Activated CD8-positive, alpha-beta T cell treated with anti-CD3 and anti-CD28 coated beads for 36 hours (primary cell): ENCODE data around the gene LRRC47. TPM values are rescaled to one million over a fixed set of nuclear protein-coding genes. Genes with fewer than 3 reads are reported as not detected.
A peak's percentile ranks its signal among the peaks of the same experiment; 100 is the strongest.

ENCODE experiments used
- ATAC-seq: fragments of 200-7000 bp; cut with Tn5 transposase; one replicate; pipeline ENCODE4 v1.10.0; 2021; ENCODE audit warnings: mild to moderate bottlenecking, moderate library complexity
- CTCF ChIA-PET: fragments of 350-600 bp; sonication (Branson Sonifier 250); formaldehyde crosslinking; loops from one replicate; lab custom pipeline; 2021; ENCODE audit warnings: antibody characterized with exemption; lab: Charles Lee
- POLR2A ChIA-PET: fragments of 350-600 bp; sonication (Branson Sonifier 250); formaldehyde crosslinking; loops from one replicate; lab custom pipeline; 2021; ENCODE audit warnings: antibody characterized with exemption; lab: Charles Lee
- DNase-seq: peaks from one replicate; pipeline ENCODE4 v3.0.0-alpha.2; 2020
- H3K27ac Mint-ChIP-seq: one replicate; pipeline ENCODE4 v1.8.0; 2021; ENCODE audit warnings: mild to moderate bottlenecking, mixed read lengths
- H3K27me3 Mint-ChIP-seq: one replicate; pipeline ENCODE4 v1.8.0; 2021; ENCODE audit warnings: mixed read lengths
- H3K36me3 Mint-ChIP-seq: one replicate; pipeline ENCODE4 v1.8.0; 2021; ENCODE audit warnings: low read depth, mixed read lengths
- H3K4me1 Mint-ChIP-seq: one replicate; pipeline ENCODE4 v1.8.0; 2021; ENCODE audit warnings: low read depth, mixed read lengths
- H3K4me3 Mint-ChIP-seq: one replicate; pipeline ENCODE4 v1.8.0; 2021; ENCODE audit warnings: mild to moderate bottlenecking, moderate library complexity, mixed read lengths
- H3K9me3 Mint-ChIP-seq: one replicate; pipeline ENCODE4 v1.8.0; 2021; ENCODE audit warnings: mixed read lengths
- CTCF ChIP-seq: fragments of 200-600 bp; IDR thresholded peaks from one replicate; pipeline ENCODE4 v1.8.0; 2022; ENCODE audit warnings: antibody characterized with exemption, mild to moderate bottlenecking
- intact Hi-C: fragments of 100-400 bp; cut with micrococcal nuclease; formaldehyde crosslinking; loops from one replicate; pipeline ENCODE4 v1.10.0; 2022
- total RNA-seq, 2 experiments: library from RNA; stranded (reverse); gene quantifications; one replicate each; pipeline ENCODE4 v1.2.3, GENCODE V29; 2021

LRRC47 gene
- total RNA-seq, 2 experiments from 2014 or later, result 32.6 to 33.1 TPM

GRCh38 chr1:3774946-3775489 lies 21.3 kb downstream of the LRRC47 start:
- ChIA-PET CTCF (interaction anchor here (1.5 to 2.4 kb wide), 4 partner anchors 19 to 27 kb away, joined by 5 to 12 read pairs (median 10); partner anchors contain the start of gene LRRC47), POLR2A (no interaction called here)
- no peak for DNase-seq
- peaks cover 11% of the 10 kb centered on the region for H3K4me1 Mint-ChIP-seq
- peaks cover 4% of the 10 kb centered on the region for H3K36me3 Mint-ChIP-seq
- no peak for ATAC-seq
- no peak overlapping the region for H3K27ac Mint-ChIP-seq
- H3K9me3 Mint-ChIP-seq, result no peaks in the 10 kb centered on the region
- intact Hi-C loops, result no loop called here
- H3K27me3 Mint-ChIP-seq, result no peaks in the 10 kb centered on the region
- TF ChIP-seq CTCF, result no peak
- no peak overlapping the region for H3K4me3 Mint-ChIP-seq

GRCh38 chr1:3774276-3774945 lies 21.9 kb downstream of the LRRC47 start:
- DNase-seq (no peak), ATAC-seq (no peak)
- CTCF ChIA-PET, result interaction anchor here (1.1 to 2.4 kb wide), 3 partner anchors 20 to 83 kb away, joined by 3 to 7 read pairs (median 5); partner anchors contain the start of genes CEP104 and DFFB
- Mint-ChIP-seq H3K4me1 (peaks cover 11% of the 10 kb centered on the region), H3K36me3 (no peaks in the 10 kb centered on the region), H3K27me3 (no peaks in the 10 kb centered on the region), H3K27ac (no peak overlapping the region), H3K4me3 (no peak overlapping the region), H3K9me3 (no peaks in the 10 kb centered on the region)
- POLR2A ChIA-PET, result interaction anchor here (1.0 to 1.2 kb wide), 2 partner anchors 10 to 20 kb away, joined by 3 read pairs; no protein-coding TSS in a partner anchor
- intact Hi-C loops, result no loop called here
- no peak for TF ChIP-seq CTCF

- H3K27ac Mint-ChIP-seq, result no peak overlapping the region
- no peak for TF ChIP-seq CTCF
Observed at GRCh38 chr1:3773572-3774275, 22.6 kb downstream of the LRRC47 start.

GRCh38 chr1:3772715-3773571 lies 23.4 kb downstream of the LRRC47 start, which contains the start of gene SMIM1:
SMIM1 (plus strand) TSS chr1:3772749; CDS start chr1:3775374, 2,625 bp downstream.
- intact Hi-C loops, result no loop called here
- no peak for ATAC-seq
- no peaks in the 10 kb centered on the region for H3K27me3 Mint-ChIP-seq

More at GRCh38 chr1:3773572-3774275, 22.6 kb downstream of the LRRC47 start:
- H3K9me3 Mint-ChIP-seq, result no peaks in the 10 kb centered on the region
- ATAC-seq, result no peak
- DNase-seq, result no peak
- ChIA-PET POLR2A (interaction anchor here (1.0 to 1.2 kb wide), 2 partner anchors 10 to 21 kb away, joined by 3 read pairs; no protein-coding TSS in a partner anchor), CTCF (interaction anchor here (0.8 to 2.4 kb wide), 4 partner anchors 20 to 84 kb away, joined by 3 to 7 read pairs (median 4); partner anchors contain the start of genes CEP104, DFFB and LRRC47)
- H3K4me3 Mint-ChIP-seq, result no peak overlapping the region
- peaks cover 11% of the 10 kb centered on the region for H3K4me1 Mint-ChIP-seq
- H3K27me3 Mint-ChIP-seq, result no peaks in the 10 kb centered on the region
- intact Hi-C loops, result no loop called here
- no peaks in the 10 kb centered on the region for H3K36me3 Mint-ChIP-seq

More at GRCh38 chr1:3772715-3773571, 23.4 kb downstream of the LRRC47 start, which contains the start of gene SMIM1:
- Mint-ChIP-seq H3K4me3 (peak within 1 kb of the TSS; percentile 77), H3K9me3 (no peaks in the 10 kb centered on the region), H3K36me3 (no peaks in the 10 kb centered on the region), H3K4me1 (peaks cover 11% of the 10 kb centered on the region), H3K27ac (peak within 1 kb of the TSS; percentile 87)
- POLR2A ChIA-PET, result interaction anchor here (1.2 kb wide), 1 partner anchor 22 kb away, joined by 3 read pairs; no protein-coding TSS in a partner anchor
- no peak for TF ChIP-seq CTCF
- CTCF ChIA-PET, result interaction anchor here (0.8 to 2.4 kb wide), 3 partner anchors 21 to 26 kb away, joined by 4 to 7 read pairs (median 5); partner anchors contain the start of gene LRRC47
- no peak for DNase-seq
